AG04450 (cell line): ENCODE results near the gene DNHD1. TPM values are rescaled to one million over a fixed set of nuclear protein-coding genes. Genes with fewer than 3 reads are reported as not detected.

Source experiments
- CTCF ChIA-PET: fragments of 300-600, 350-600 bp; formaldehyde crosslinking; extraction: SDS; loops from one replicate; lab custom pipeline; 2022; ENCODE audit warnings: antibody characterized with exemption, inconsistent platforms; lab: Charles Lee
- POLR2A ChIA-PET: fragments of 350-600 bp; formaldehyde crosslinking; extraction: SDS; loops from one replicate; lab custom pipeline; 2021; ENCODE audit warnings: antibody characterized with exemption, inconsistent platforms; lab: Yijun Ruan, JAX
- DNase-seq: peaks from one replicate; pipeline ENCODE4 v3.0.0-alpha.2; 2011; ENCODE audit warnings: low read depth, low spot score
- H3K27ac ChIP-seq: one replicate; pipeline ENCODE4 v1.5.1; 2012; ENCODE audit warnings: low read depth, low read length, control low read depth
- H3K27me3 ChIP-seq: one replicate; pipeline ENCODE4 v1.6.0; 2012; ENCODE audit warnings: low read length; ENCODE audit not compliant: control insufficient read depth, insufficient read depth
- H3K4me3 ChIP-seq: 2 replicates; pipeline ENCODE4 v1.5.1; 2011; ENCODE audit warnings: mild to moderate bottlenecking, low read depth, low read length, control low read depth
- H3K9me3 ChIP-seq: 2 replicates; pipeline ENCODE4 v1.5.1; 2012; ENCODE audit warnings: low read length; ENCODE audit not compliant: control insufficient read depth, insufficient read depth
- polyA plus RNA-seq: library from polyadenylated mRNA; depleted of rRNA; stranded (reverse); fragments of >200 nt; gene quantifications from 2 replicates; pipeline ENCODE4 v1.2.3, GENCODE V29; 2011
- TF ChIP-seq, protein P1 (sequence below): IDR thresholded peaks from 2 replicates; pipeline ENCODE4 v1.5.1; 2011; ENCODE audit warnings: low read depth, low read length, control low read depth, inconsistent platforms

The DNHD1 gene
- polyA plus RNA-seq, 1 experiment, result 2.2 TPM

DNA sequence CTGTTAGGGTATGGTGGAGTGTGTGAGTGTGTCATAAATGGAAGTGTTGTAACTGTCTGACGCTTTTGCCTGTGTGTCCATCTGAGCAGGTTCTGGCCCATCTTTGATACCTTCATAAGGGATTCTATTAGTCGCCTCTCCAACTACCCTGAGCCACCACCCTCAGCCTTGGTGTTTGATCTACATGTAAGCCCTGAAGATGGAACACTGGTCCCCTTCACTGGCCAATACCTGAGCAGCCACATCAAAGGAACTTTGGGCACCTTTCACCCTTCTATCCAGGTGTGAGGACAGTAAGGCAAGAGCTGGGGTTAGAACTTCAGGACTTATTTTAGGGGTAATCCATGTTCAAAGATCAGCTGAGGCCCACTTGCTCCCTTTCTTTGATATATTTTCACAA, 51.0 kb downstream of the DNHD1 start:
- H3K4me3 ChIP-seq, result no peak overlapping the region
- TF ChIP-seq, protein P1, sequence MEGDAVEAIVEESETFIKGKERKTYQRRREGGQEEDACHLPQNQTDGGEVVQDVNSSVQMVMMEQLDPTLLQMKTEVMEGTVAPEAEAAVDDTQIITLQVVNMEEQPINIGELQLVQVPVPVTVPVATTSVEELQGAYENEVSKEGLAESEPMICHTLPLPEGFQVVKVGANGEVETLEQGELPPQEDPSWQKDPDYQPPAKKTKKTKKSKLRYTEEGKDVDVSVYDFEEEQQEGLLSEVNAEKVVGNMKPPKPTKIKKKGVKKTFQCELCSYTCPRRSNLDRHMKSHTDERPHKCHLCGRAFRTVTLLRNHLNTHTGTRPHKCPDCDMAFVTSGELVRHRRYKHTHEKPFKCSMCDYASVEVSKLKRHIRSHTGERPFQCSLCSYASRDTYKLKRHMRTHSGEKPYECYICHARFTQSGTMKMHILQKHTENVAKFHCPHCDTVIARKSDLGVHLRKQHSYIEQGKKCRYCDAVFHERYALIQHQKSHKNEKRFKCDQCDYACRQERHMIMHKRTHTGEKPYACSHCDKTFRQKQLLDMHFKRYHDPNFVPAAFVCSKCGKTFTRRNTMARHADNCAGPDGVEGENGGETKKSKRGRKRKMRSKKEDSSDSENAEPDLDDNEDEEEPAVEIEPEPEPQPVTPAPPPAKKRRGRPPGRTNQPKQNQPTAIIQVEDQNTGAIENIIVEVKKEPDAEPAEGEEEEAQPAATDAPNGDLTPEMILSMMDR, result no peak
- ChIA-PET POLR2A (no interaction called here), CTCF (interaction anchor here (2.6 kb wide), 1 partner anchor 17 kb away, joined by 12 read pairs; no protein-coding TSS in a partner anchor)
- H3K27me3 ChIP-seq, result no peaks in the 10 kb centered on the region
- H3K27ac ChIP-seq, result no peak overlapping the region
- no peak for DNase-seq
- no peaks in the 10 kb centered on the region; the same call in 1 of the 2 replicates for H3K9me3 ChIP-seq

DNA sequence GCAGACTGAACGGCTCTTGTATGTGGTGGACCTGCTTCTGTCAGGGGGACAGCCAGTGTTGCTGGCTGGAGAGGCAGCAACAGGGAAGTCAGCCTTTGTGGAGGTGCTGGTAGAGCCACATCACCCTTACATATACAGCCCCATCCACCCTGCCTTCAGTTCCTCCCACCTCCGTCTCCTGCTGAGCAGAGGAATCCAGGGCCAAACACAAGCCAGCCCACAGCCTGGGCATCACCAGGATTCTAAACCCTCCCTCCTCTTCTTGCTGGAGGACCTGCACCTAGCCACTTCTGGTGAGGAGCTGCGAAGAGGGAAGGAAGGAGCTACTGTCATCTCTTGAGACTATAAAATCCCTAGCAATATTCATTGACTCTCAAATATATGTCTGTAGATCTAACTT, 51.6 kb downstream of the DNHD1 start:
- DNase-seq, result no peak
- H3K27ac ChIP-seq, result no peak overlapping the region
- TF ChIP-seq, protein P1, result no peak
- CTCF ChIA-PET, result interaction anchor here (2.6 kb wide), 1 partner anchor 18 kb away, joined by 12 read pairs; no protein-coding TSS in a partner anchor
- no peaks in the 10 kb centered on the region for H3K27me3 ChIP-seq
- no peak overlapping the region for H3K4me3 ChIP-seq
- no peaks in the 10 kb centered on the region; the same call in 1 of the 2 replicates for H3K9me3 ChIP-seq
- POLR2A ChIA-PET, result no interaction called here

DNA sequence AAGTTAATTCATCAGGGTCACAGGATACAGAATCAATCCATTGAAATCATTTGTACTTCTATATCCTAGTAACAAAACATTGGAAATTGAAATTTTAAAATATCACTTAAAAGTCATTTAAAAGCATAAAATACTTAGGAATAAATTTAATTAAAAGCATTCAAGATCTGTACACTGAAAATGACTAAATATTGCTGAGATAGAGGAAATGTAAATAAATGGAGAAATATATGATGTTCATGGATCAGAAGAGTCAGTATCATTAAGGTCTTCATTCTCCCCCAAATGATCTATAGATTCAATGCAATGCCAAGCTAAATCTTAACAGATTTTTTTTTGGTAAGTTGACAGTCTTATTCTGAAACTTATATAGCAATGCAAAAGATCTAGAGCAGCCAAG, 56.6 kb downstream of the DNHD1 start:
- DNase-seq, result no peak
- TF ChIP-seq, protein P1, result no peak
- no peaks in the 10 kb centered on the region for H3K27me3 ChIP-seq
- no peak overlapping the region for H3K27ac ChIP-seq
- H3K9me3 ChIP-seq, result no peaks in the 10 kb centered on the region
- POLR2A ChIA-PET, result interaction anchor here (0.6 kb wide), 1 partner anchor 111 kb away, joined by 3 read pairs; no protein-coding TSS in a partner anchor
- CTCF ChIA-PET, result interaction anchor here (0.9 to 2.0 kb wide), 2 partner anchors 130 to 152 kb away, joined by 3 to 5 read pairs; partner anchors contain the start of gene MRPL17
- no peak overlapping the region for H3K4me3 ChIP-seq

DNA sequence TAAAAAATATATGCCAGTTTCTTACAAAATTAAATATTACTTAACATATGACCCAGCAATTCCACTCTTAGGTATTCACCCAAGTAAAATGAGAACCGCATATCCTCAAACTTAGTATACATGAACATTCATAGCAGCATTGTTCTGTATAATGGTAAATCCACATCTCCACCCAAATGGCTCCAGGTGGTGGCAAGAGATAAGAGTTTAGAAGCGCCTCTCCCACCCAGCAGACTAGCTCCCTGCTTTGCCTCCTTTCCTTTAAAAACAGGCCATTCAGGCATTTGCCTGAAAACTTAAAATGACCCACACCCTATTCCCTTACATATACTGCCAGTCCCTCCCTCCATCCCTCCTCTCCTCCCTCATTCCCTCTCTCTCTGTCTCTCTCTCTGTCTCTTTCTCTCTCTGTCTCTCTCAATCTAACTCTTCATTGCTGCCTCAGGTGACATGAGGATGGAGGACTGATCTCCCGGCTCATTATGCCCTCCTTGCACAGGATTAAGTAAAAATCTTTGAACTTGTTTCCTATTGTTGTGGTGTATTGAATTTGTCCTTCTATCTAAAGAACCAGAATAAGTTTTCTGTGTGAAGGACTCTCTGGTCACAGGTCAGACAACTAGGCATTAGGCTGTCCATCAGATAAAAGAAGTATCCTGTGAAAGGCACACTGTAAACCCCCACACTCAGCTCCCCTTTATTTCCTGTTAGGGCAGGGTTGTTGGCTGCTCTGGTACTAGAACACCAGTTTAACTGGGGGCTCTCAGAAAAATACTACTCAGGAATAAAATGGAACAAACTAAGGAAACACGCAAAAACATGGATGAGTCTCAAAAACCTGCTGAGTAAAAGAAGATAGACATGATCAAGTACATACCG, 58.0 kb downstream of the DNHD1 start:
- Histone ChIP-seq H3K27me3 (no peaks in the 10 kb centered on the region), H3K9me3 (no peaks in the 10 kb centered on the region), H3K27ac (no peak overlapping the region), H3K4me3 (no peak overlapping the region)
- POLR2A ChIA-PET, result no interaction called here
- CTCF ChIA-PET, result interaction anchor here (0.8 to 2.0 kb wide), 2 partner anchors 24 to 151 kb away, joined by 4 to 5 read pairs; no protein-coding TSS in a partner anchor
- DNase-seq, result no peak
- TF ChIP-seq, protein P1, result no peak
